Measurements from ENCODE around the gene SNX21.

DNA sequence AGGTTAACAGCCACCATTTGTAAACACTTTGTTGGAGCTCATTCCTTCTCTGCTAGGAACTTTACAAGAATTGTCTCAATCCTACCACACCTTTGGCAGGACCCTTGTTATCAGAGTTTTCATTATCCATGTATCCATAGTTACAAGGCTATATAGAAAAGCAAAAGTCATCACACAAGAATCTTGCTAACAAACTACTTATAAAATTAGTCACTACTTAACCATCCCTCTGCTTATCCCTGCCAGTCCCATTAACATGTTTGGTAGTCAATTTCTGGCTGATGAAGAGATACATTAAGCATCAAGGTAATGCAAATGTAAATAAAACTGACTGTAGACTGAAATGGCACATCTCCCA lies 34.2 kb downstream of the SNX21 start:
- TF ChIP-seq CTCF (IDR thresholded peaks at IDR 0.05) (no peak), POLR2A (IDR thresholded peaks at IDR 0.05) (no peak), EP300 (IDR thresholded peaks at IDR 0.05) (no peak)
